GM18909 (cell line): ENCODE data around the gene LPAR6.

ENCODE experiments used
- ATAC-seq: cut with Tn5 transposase; IDR thresholded peaks from one replicate; pipeline ENCODE4 v1.9.1; 2021; ENCODE audit warnings: mild to moderate bottlenecking; ENCODE audit not compliant: unreplicated experiment, poor library complexity

LPAR6 gene

DNA sequence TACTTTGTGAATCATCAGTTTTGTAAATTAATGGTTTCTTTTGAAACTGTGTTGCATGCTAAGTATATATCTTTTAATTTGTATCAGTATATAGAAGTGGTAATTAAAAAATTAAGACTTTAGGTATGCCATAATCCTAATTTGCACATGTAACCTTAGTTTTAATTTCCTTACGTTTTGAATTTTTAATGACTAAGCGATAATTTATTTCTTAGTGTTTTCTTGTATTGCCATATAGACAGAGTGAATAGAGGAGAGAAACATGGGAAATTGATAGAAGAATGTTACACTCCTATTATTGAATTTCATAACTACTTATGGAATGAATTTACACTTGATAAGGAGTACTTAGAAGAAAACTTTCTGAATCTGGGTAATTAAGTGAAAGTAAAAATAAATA is 29.5 kb downstream of the LPAR6 start:
- no peak for ATAC-seq

DNA sequence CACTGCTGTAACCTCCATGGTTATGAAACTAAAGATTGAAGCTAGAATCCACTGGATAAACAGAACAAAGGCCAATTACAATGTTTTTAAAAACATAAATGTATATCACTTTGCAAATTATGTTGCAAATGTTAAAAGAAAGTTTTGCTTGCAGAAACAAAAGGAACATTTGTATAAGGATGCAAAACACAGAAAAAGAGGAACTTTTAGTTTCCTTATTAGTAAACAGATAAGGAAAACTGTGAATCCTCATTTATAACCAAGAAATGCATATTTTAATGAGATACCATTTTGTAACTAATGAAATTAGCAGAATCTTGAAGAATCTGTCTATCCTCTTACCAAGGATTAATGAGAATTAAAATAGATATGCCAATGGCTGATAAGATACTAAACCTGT is 32.3 kb downstream of the LPAR6 start:
- ATAC-seq = no peak

GRCh38 chr13:48377857-48378256 is 35.1 kb downstream of the LPAR6 start:
- no peak for ATAC-seq

GRCh38 chr13:48370815-48371214 is 42.1 kb downstream of the LPAR6 start:
- ATAC-seq = no peak

GRCh38 chr13:48369988-48370387 is 42.9 kb downstream of the LPAR6 start:
- no peak for ATAC-seq
